Measurements from ENCODE around the gene FCSK. TPM values are rescaled to one million over a fixed set of nuclear protein-coding genes. Genes with fewer than 3 reads are reported as not detected.

The FCSK gene
- total and polyA plus RNA-seq, 10 of the 15 experiments (the other 5 are each of a cell fraction or from before 2014, with no cell fraction given): 0.60 to 17.6 (median 7.4) TPM

GRCh38 chr16:70457446-70458166, 3.2 kb downstream of the FCSK start:
- ChIA-PET CTCF (interaction anchor here (0.6 kb wide), 1 partner anchor 68 kb away, joined by 3 read pairs; no protein-coding TSS in a partner anchor), POLR2A (no interaction called here), RAD21 (ENCODE audit: unreplicated experiment) (no interaction called here), SMC1A (ENCODE audit: uncharacterized antibody, unreplicated experiment) (interaction anchor here (2.0 kb wide), 1 partner anchor 62 kb away, joined by 21 read pairs; no protein-coding TSS in a partner anchor)
- Histone ChIP-seq H3K4me2 (ENCODE audit: control insufficient read depth, insufficient read depth) (no peak overlapping the region), H3K9me3 (replicated peaks; ENCODE audit: control insufficient read depth, insufficient read depth, low read length) (no peaks in the 10 kb centered on the region), H2AFZ (ENCODE audit: control insufficient read depth, low read depth, low read length) (no peak overlapping the region), H3K27me3 (replicated peaks in 1 of 2; ENCODE audit: control insufficient read depth in 2 of 2, insufficient read depth in 2 of 2, low read length in 1 of 2) (no peaks in the 10 kb centered on the region), H3K79me2 (ENCODE audit: control insufficient read depth, insufficient read depth, low read length) (peaks cover 8% of the 10 kb centered on the region), H4K20me1 (ENCODE audit: control insufficient read depth, insufficient read depth) (no peaks in the 10 kb centered on the region), H3K36me3 (ENCODE audit: control insufficient read depth in 2 of 2, insufficient read depth in 2 of 2, low read length in 1 of 2) (no peaks in the 10 kb centered on the region), H3K9ac (ENCODE audit: control insufficient read depth, insufficient read depth, low read length) (no peak overlapping the region), H3K27ac (ENCODE audit: control insufficient read depth, insufficient read depth) (no peak overlapping the region), H3K4me1 (ENCODE audit: control insufficient read depth, insufficient read depth, low read length) (peaks cover 4% of the 10 kb centered on the region; the same call in 1 of the 2 replicates), H3K4me3 (no peak overlapping the region)
- 98% methylated on average over 4 of the region's 5 CpGs for WGBS (ENCODE audit: insufficient coverage, insufficient replicate concordance, low lambda C conversion rate, missing lambda C conversion rate)
- no peak for ATAC-seq
- in situ Hi-C loops (cut with MboI) (no loop called here), intact Hi-C loops (cut with micrococcal nuclease; ENCODE audit: unreplicated experiment) (no loop called here)
- FAIRE-seq: no peak
- BruUV-seq (replicated peaks): no TSS peak
- TF ChIP-seq CEBPZ (IDR thresholded peaks at IDR 0.05; ENCODE audit: low read depth, low read length): no peak
- TF ChIP-seq YY1 (IDR thresholded peaks at IDR 0.05; ENCODE audit: low read depth, low read length): no peak
- no peak for TF ChIP-seq MYC (IDR thresholded peaks at IDR 0.05; ENCODE audit: insufficient read depth, insufficient read length, insufficient replicate concordance, low read length, severe bottlenecking)
- no peak for TF ChIP-seq ZBED1 (IDR thresholded peaks at IDR 0.05; ENCODE audit: borderline replicate concordance)
- no peak for TF ChIP-seq NFXL1 (IDR thresholded peaks at IDR 0.05; ENCODE audit: borderline replicate concordance)
- no peak for TF ChIP-seq CBX5 (IDR thresholded peaks at IDR 0.05; ENCODE audit: low read depth)
- no peak for DNase-seq (ENCODE audit: low read depth, low spot score)
